ENCODE measurements around the gene CALM1.

- no peak for TF ChIP-seq CTCF (IDR thresholded peaks at IDR 0.05)
- no peak for TF ChIP-seq POLR2A (IDR thresholded peaks at IDR 0.05)
These were observed 34.8 kb upstream of the CALM1 start for GRCh38 chr14:90361865-90362557.

Measured in lower leg skin (tissue), 3 donors.